ENCODE results near the gene TTLL3. TPM values are rescaled to one million over a fixed set of nuclear protein-coding genes. Genes with fewer than 3 reads are reported as not detected.

The TTLL3 gene
- total RNA-seq, 2 donors from 2014 or later, result 12.2 to 13.1 TPM

DNA sequence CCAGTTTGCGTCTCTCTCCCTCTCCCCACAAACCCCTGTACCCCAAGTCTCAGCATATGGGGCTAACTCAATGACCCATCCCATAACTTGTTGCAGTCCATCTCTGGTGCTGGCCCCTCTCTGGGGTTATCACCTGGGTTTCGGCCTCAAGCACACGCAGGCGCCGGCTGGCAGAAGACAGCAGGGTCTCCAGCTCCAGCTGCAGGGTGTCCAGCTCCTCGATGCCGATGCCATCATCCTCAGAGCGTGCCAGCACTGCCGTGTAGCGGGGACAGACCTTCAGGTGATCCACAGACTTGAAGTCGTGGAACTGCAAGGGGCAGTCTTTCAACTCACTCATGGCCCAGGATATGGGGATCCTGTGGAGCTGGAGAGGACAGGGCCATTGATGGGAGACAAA lies 18.9 kb upstream of the TTLL3 start:
- TF ChIP-seq, protein P1, sequence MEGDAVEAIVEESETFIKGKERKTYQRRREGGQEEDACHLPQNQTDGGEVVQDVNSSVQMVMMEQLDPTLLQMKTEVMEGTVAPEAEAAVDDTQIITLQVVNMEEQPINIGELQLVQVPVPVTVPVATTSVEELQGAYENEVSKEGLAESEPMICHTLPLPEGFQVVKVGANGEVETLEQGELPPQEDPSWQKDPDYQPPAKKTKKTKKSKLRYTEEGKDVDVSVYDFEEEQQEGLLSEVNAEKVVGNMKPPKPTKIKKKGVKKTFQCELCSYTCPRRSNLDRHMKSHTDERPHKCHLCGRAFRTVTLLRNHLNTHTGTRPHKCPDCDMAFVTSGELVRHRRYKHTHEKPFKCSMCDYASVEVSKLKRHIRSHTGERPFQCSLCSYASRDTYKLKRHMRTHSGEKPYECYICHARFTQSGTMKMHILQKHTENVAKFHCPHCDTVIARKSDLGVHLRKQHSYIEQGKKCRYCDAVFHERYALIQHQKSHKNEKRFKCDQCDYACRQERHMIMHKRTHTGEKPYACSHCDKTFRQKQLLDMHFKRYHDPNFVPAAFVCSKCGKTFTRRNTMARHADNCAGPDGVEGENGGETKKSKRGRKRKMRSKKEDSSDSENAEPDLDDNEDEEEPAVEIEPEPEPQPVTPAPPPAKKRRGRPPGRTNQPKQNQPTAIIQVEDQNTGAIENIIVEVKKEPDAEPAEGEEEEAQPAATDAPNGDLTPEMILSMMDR (IDR thresholded peaks at IDR 0.05), result no peak
- Histone ChIP-seq H3K27me3 (no peaks in the 10 kb centered on the region), H3K4me3 (no peak overlapping the region), H3K4me1 (peaks cover 0 to 32% of the 10 kb centered on the region in 2 donors), H3K27ac (no peak overlapping the region), H3K36me3 (peaks cover 37% of the 10 kb centered on the region), H3K9me3 (no peaks in the 10 kb centered on the region)
- DNase-seq (ENCODE audit: low spot score), result no peak

DNA sequence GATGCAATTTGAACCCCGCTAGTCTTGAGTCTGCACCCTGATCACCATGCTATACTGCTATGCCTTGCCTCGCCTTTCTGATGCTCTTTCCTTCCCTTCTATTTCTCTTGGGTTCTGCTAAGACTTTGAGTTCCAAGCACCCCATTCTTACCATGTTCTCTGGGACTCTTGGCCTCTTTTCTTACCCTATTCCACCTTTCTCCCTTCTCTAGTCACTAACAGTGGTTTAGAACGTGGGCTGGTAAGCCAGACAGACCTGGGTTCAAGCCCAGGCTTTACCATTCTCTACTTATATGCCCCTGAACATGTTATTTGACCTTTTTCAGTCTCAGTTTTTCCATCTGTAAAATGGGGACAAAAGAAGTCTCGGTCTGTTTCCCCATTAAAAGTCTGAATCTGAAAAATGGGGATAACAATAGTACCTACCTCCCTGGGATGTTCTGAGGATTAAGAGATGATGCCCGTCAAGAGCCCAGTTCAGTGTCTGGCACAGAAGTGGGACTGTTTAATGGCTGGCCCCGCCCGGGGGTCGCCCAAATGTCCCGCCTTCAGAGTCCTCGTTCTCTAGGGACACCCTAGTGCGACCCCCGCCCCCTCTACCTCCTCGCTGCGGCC lies 18.2 kb upstream of the TTLL3 start:
- Histone ChIP-seq H3K9me3 (no peaks in the 10 kb centered on the region), H3K4me3 (peak overlapping the region; percentile 92 to 99), H3K4me1 (peaks cover 0 to 32% of the 10 kb centered on the region in 2 donors), H3K27ac (peak overlapping the region; percentile 96 to 99), H3K27me3 (no peaks in the 10 kb centered on the region), H3K36me3 (peaks cover 29% of the 10 kb centered on the region)
- TF ChIP-seq, protein P1 (IDR thresholded peaks at IDR 0.05), result no peak
- no peak for DNase-seq (ENCODE audit: low spot score)

DNA sequence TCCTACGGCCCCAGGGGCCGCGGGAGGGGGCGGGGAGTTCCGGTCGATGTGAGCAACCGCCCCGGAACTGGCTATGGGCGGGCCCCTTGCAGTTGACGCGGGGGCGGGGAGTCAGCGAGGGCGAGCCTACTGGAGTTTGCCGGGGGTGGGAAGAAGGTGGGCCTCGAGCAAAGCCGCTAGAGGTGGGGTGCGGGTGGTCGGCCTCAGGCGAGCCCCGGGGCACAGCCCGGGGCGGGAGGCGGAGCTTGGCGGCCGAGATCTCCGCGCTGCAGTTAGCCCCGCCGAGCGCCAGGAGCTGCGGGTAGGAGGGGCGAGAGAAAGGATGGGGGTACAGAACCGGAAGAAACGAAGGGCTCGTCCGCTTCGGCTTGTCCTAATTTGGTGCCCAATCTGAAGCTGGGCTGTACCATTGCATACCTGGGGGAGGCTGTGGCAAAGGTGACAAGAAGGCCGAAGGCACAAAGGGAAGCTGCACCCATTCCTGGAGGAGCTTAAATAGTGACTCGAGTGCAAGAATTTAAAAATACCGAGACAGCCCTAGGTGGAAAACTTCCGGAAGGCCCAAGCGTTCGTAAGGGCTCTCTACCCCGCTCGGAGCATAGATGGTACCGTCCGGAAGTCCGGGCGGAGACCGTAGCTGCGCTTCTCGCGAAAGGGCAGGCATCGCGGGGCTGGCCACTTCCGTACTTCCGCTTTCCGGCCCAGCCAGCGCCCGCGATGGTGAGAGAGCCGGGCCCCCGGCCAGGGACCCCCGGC lies 17.5 kb upstream of the TTLL3 start, which contains the start of the genes ARPC4 and TADA3:
ARPC4 (plus strand) TSS at position 678 of the 756 bp plus-strand sequence; CDS start at position 718, 40 bp downstream.
TADA3 (minus strand) TSS at position 69 of the 756 bp plus-strand sequence. CDS start 1,007 bp downstream, outside the sequence.
- Histone ChIP-seq H3K27ac (peak within 1 kb of the TSS; percentile 96 to 99), H3K36me3 (peaks cover 29% of the 10 kb centered on the region), H3K9me3 (no peaks in the 10 kb centered on the region), H3K4me1 (peaks cover 0 to 35% of the 10 kb centered on the region in 2 donors), H3K4me3 (peak within 1 kb of the TSS; percentile 92 to 99), H3K27me3 (no peaks in the 10 kb centered on the region)
- TF ChIP-seq, protein P1 (IDR thresholded peaks at IDR 0.05), result no peak
- DNase-seq (ENCODE audit: low spot score), result peak; percentile 93

DNA sequence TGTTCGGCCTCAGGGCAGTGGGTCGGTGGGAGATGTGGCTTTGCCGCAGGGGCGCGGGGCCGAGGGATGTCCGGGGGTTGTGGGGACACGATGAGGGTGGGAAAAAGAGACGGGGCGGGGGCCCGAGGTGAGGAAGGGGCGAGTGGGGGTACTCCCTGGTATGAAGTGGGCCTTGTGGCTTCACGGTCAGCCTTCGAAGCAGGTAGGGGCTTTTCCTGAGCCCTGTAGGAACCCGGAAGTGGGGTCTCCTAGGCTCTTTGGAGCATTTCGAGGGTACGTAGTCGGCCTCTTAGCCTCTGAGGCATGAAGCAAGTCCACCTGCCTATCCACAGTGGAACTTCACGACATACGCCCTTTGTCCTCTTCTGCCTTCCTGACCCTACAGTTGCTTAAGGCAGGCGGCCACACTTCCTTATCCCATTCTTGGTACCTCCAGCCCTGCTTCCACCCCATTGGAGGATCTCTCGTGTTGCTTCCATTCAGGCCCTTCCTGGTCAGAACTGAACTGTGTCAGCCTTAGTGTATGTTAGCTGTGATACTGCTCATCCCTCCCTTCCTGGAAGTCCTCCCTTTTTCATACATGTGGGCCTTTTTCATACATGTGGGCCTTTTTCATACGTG lies 16.8 kb upstream of the TTLL3 start:
- Histone ChIP-seq H3K27me3 (no peaks in the 10 kb centered on the region), H3K9me3 (no peaks in the 10 kb centered on the region), H3K36me3 (peaks cover 35% of the 10 kb centered on the region), H3K27ac (peak overlapping the region; percentile 96 to 99), H3K4me3 (peak overlapping the region; percentile 92 to 99), H3K4me1 (peaks cover 0 to 35% of the 10 kb centered on the region in 2 donors)
- no peak for DNase-seq (ENCODE audit: low spot score)
- TF ChIP-seq, protein P1 (IDR thresholded peaks at IDR 0.05), result no peak

DNA sequence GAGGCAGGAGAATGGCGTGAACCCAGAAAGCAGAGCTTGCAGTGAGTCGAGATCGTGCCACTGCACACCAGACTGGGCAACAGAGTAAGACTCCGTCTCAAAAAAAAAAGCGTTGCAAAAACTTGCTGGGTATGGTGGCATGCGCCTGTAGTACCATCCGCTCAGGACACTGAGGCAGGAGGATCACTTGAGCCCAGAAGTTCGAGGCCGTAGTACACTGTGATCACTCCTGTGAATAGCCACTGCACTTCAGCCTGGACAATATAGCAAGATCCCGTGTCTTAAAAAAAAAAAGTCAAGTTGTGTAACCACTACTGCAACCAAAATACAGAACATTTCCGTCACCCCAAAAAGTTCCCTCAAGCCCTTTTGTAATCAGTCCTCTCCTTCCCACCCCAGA lies 15.7 kb upstream of the TTLL3 start:
- TF ChIP-seq, protein P1 (IDR thresholded peaks at IDR 0.05), result no peak
- no peaks in the 10 kb centered on the region for H3K9me3 ChIP-seq
- DNase-seq (ENCODE audit: low spot score), result no peak
- H3K4me3 ChIP-seq, result no peak overlapping the region
- H3K27ac ChIP-seq, result no peak overlapping the region
- peaks cover 36% of the 10 kb centered on the region for H3K36me3 ChIP-seq
- H3K4me1 ChIP-seq, result peaks cover 0 to 35% of the 10 kb centered on the region in 2 donors
- no peaks in the 10 kb centered on the region for H3K27me3 ChIP-seq
